GM19239 (cell line): ENCODE results near the gene CBX1.
A peak's percentile ranks its signal among the peaks of the same experiment; 100 is the strongest.
"Not testable (repeated sequence)": the region's sequence is repeated elsewhere in the genome, so short reads cannot be mapped to it uniquely, and the experiment has no call there.

Experiments
- DNase-seq: peaks from one replicate; pipeline ENCODE4 v3.0.0; 2011; ENCODE audit warnings: low spot score; ENCODE audit not compliant: insufficient read length
- FAIRE-seq: peaks from 2 replicates; lab custom pipeline; 2011; peaks lifted over from hg19 to GRCh38; lab: Jason Lieb, UNC

CBX1 gene

GRCh38 chr17:48036693-48037035 is 64.6 kb downstream of the CBX1 start:
- no peak for FAIRE-seq

GRCh38 chr17:48034734-48035133 is 66.5 kb downstream of the CBX1 start:
- not testable (repeated sequence) for DNase-seq, FAIRE-seq

More at GRCh38 chr17:48036693-48037035, 64.6 kb downstream of the CBX1 start:
- no peak for DNase-seq

GRCh38 chr17:48031966-48032365 is 69.3 kb downstream of the CBX1 start:
- FAIRE-seq, result no peak
- no peak for DNase-seq

GRCh38 chr17:48030531-48030930 is 70.7 kb downstream of the CBX1 start:
- DNase-seq (no peak), FAIRE-seq (no peak)

- FAIRE-seq, result no peak
Observed at GRCh38 chr17:48028736-48029135, 72.5 kb downstream of the CBX1 start.

GRCh38 chr17:48027322-48027981 is 73.8 kb downstream of the CBX1 start:
- no peak for FAIRE-seq

More at GRCh38 chr17:48028736-48029135, 72.5 kb downstream of the CBX1 start:
- no peak for DNase-seq

GRCh38 chr17:48026502-48027321 is 74.6 kb downstream of the CBX1 start:
- FAIRE-seq (peak; percentile 26), DNase-seq (peak; percentile 74)

More at GRCh38 chr17:48027322-48027981, 73.8 kb downstream of the CBX1 start:
- no peak for DNase-seq

GRCh38 chr17:48025904-48026501 is 75.3 kb downstream of the CBX1 start:
- DNase-seq (no peak), FAIRE-seq (no peak)

GRCh38 chr17:48025040-48025903 is 76.0 kb downstream of the CBX1 start:
- FAIRE-seq (peak; percentile 88), DNase-seq (peak; percentile 85)

GRCh38 chr17:48024149-48025039 is 76.9 kb downstream of the CBX1 start:
- no peak for FAIRE-seq
- DNase-seq, result no peak

GRCh38 chr17:48023400-48024148 is 77.7 kb downstream of the CBX1 start:
- FAIRE-seq (no peak), DNase-seq (no peak)

- FAIRE-seq, result no peak
- DNase-seq, result no peak
Observed at GRCh38 chr17:48022901-48023300, 78.4 kb downstream of the CBX1 start.

GRCh38 chr17:48021934-48022333 is 79.3 kb downstream of the CBX1 start:
- FAIRE-seq (no peak), DNase-seq (no peak)
